Vagina (tissue), 2 donors: ENCODE data around the gene EPS8L2. TPM values are rescaled to one million over a fixed set of nuclear protein-coding genes. Genes with fewer than 3 reads are reported as not detected.
"Not testable (repeated sequence)": the region's sequence is repeated elsewhere in the genome, so short reads cannot be mapped to it uniquely, and the experiment has no call there.

Experiments
- DNase-seq, 2 donors: peaks; one replicate each; pipeline ENCODE4 v3.0.0-alpha.2; 2017; ENCODE audit errors: extremely low spot score in 2 of 2
- H3K27ac ChIP-seq: fragments of 200-600 bp; sonication (generic); one replicate; pipeline ENCODE4 v1.5.1; 2019
- H3K27me3 ChIP-seq: fragments of 200-600 bp; sonication (generic); one replicate; pipeline ENCODE4 v1.5.1; 2019
- H3K36me3 ChIP-seq, 2 donors: fragments of 200-600 bp; sonication (generic); one replicate each; pipeline ENCODE4 v1.5.1; 2017 to 2019
- H3K4me1 ChIP-seq: fragments of 200-600 bp; sonication (generic); one replicate; pipeline ENCODE4 v1.5.1; 2019
- H3K4me3 ChIP-seq, 2 donors: fragments of 200-600 bp; sonication (generic); 1 replicate in 1 of 2; 2 replicates in 1 of 2; pipeline ENCODE4 v1.5.1; 2016 to 2019
- H3K9me3 ChIP-seq: fragments of 200-600 bp; sonication (generic); one replicate; pipeline ENCODE4 v1.5.1; 2019
- CTCF ChIP-seq, 3 experiments: fragments of 450-650 bp in 2 of 3; fragments of 200-600 bp in 1 of 3; sonication (generic) in 1 of 3; IDR thresholded peaks; one replicate each; pipeline ENCODE4 v1.5.1; 2017 to 2019; ENCODE audit warnings: antibody characterized with exemption in 3 of 3, mild to moderate bottlenecking in 2 of 3, moderate library complexity in 2 of 3
- POLR2A ChIP-seq, 2 donors: fragments of 450-650 bp; IDR thresholded peaks; one replicate each; pipeline ENCODE4 v1.6.1; 2017; ENCODE audit warnings: antibody characterized with exemption in 2 of 2, mild to moderate bottlenecking in 2 of 2, moderate library complexity in 2 of 2
- POLR2AphosphoS5 ChIP-seq, 2 donors: sonication (generic); formaldehyde crosslinking; IDR thresholded peaks; one replicate each; pipeline ENCODE4 v1.9.0; 2017; ENCODE audit warnings: antibody characterized with exemption in 2 of 2, mild to moderate bottlenecking in 2 of 2, low read depth in 1 of 2; ENCODE audit not compliant: insufficient read depth in 1 of 2
- intact Hi-C: fragments of 100-400 bp; cut with DNase I; formaldehyde crosslinking; loops from one replicate; pipeline ENCODE4 v1.15.1; 2023
- total RNA-seq: library from RNA; depleted of rRNA; stranded (reverse); fragments of >200 nt; gene quantifications from one replicate; pipeline ENCODE4 v1.2.3, GENCODE V29; 2016

EPS8L2 gene
- total RNA-seq, 1 donor from 2014 or later, result 195 TPM

- no peaks in the 10 kb centered on the region for H3K27me3 ChIP-seq
- TF ChIP-seq CTCF (IDR thresholded peaks at IDR 0.05) (no peak), POLR2AphosphoS5 (IDR thresholded peaks at IDR 0.05; ENCODE audit: insufficient read depth in 1 of 2, low read depth in 1 of 2) (no peak), POLR2A (IDR thresholded peaks at IDR 0.05) (no peak)
- H3K4me3 ChIP-seq, result no peak overlapping the region
- intact Hi-C loops, result no loop called here
- no peak overlapping the region for H3K27ac ChIP-seq
- peaks cover 9% of the 10 kb centered on the region for H3K4me1 ChIP-seq
- H3K9me3 ChIP-seq, result no peaks in the 10 kb centered on the region
- no peaks in the 10 kb centered on the region for H3K36me3 ChIP-seq
- no peak for DNase-seq
Observed at GRCh38 chr11:737366-737765, 31.3 kb downstream of the EPS8L2 start.

- H3K27ac ChIP-seq, H3K4me3 ChIP-seq, DNase-seq: not testable (repeated sequence)
Observed at GRCh38 chr11:737899-738298, 31.9 kb downstream of the EPS8L2 start.

GRCh38 chr11:742156-742546 lies 36.1 kb downstream of the EPS8L2 start:
- DNase-seq, result no peak
- no peak overlapping the region for H3K27ac ChIP-seq
- intact Hi-C loops, result no loop called here
- no peaks in the 10 kb centered on the region for H3K36me3 ChIP-seq
- no peaks in the 10 kb centered on the region for H3K9me3 ChIP-seq
- H3K27me3 ChIP-seq, result no peaks in the 10 kb centered on the region
- no peak for TF ChIP-seq CTCF (IDR thresholded peaks at IDR 0.05)
- TF ChIP-seq POLR2A (IDR thresholded peaks at IDR 0.05), result no peak
- no peak for TF ChIP-seq POLR2AphosphoS5 (IDR thresholded peaks at IDR 0.05; ENCODE audit: insufficient read depth in 1 of 2, low read depth in 1 of 2)
- H3K4me1 ChIP-seq, result peaks cover 19% of the 10 kb centered on the region
- no peak overlapping the region for H3K4me3 ChIP-seq

More at GRCh38 chr11:737899-738298, 31.9 kb downstream of the EPS8L2 start:
- H3K36me3 ChIP-seq, H3K9me3 ChIP-seq, intact Hi-C loops, H3K4me1 ChIP-seq, H3K27me3 ChIP-seq: not testable (repeated sequence)
- TF ChIP-seq POLR2AphosphoS5 (IDR thresholded peaks at IDR 0.05; ENCODE audit: insufficient read depth in 1 of 2, low read depth in 1 of 2), result peak in 1 of 2 donors; percentile 24

- H3K4me1 ChIP-seq, result peaks cover 15% of the 10 kb centered on the region
- H3K27me3 ChIP-seq, result no peaks in the 10 kb centered on the region
- no peak overlapping the region for H3K4me3 ChIP-seq
- DNase-seq, result no peak
- no peaks in the 10 kb centered on the region for H3K9me3 ChIP-seq
- TF ChIP-seq CTCF (IDR thresholded peaks at IDR 0.05), result no peak
- no peak for TF ChIP-seq POLR2A (IDR thresholded peaks at IDR 0.05)
- TF ChIP-seq POLR2AphosphoS5 (IDR thresholded peaks at IDR 0.05; ENCODE audit: insufficient read depth in 1 of 2, low read depth in 1 of 2), result no peak
- intact Hi-C loops, result no loop called here
- no peaks in the 10 kb centered on the region for H3K36me3 ChIP-seq
- H3K27ac ChIP-seq, result no peak overlapping the region
Observed at GRCh38 chr11:742571-743201, 36.7 kb downstream of the EPS8L2 start.

- TF ChIP-seq CTCF (IDR thresholded peaks at IDR 0.05) (no peak), POLR2A (IDR thresholded peaks at IDR 0.05) (no peak), POLR2AphosphoS5 (IDR thresholded peaks at IDR 0.05; ENCODE audit: insufficient read depth in 1 of 2, low read depth in 1 of 2) (no peak)
- no peak overlapping the region for H3K4me3 ChIP-seq
- intact Hi-C loops, result no loop called here
- no peaks in the 10 kb centered on the region for H3K9me3 ChIP-seq
- H3K27me3 ChIP-seq, result no peaks in the 10 kb centered on the region
- H3K4me1 ChIP-seq, result peaks cover 36% of the 10 kb centered on the region
- H3K36me3 ChIP-seq, result no peaks in the 10 kb centered on the region
- H3K27ac ChIP-seq, result no peak overlapping the region
- no peak for DNase-seq
Observed at GRCh38 chr11:745428-745827, 39.4 kb downstream of the EPS8L2 start.
